Parathyroid adenoma (tissue), 2 donors: ENCODE results near the gene CCDC13.

Experiments
- H2AFZ ChIP-seq: fragments of 300-600 bp; sonication (generic); one replicate; pipeline ENCODE4 v1.7.0; 2017; ENCODE audit warnings: antibody characterized with exemption, mild to moderate bottlenecking
- H3K27ac ChIP-seq: fragments of 300-600 bp; sonication (generic); one replicate; pipeline ENCODE4 v1.7.0; 2017
- H3K27me3 ChIP-seq: fragments of 300-600 bp; sonication (generic); one replicate; pipeline ENCODE4 v1.7.0; 2017; ENCODE audit warnings: low read length; ENCODE audit not compliant: control insufficient read depth, insufficient read depth
- H3K36me3 ChIP-seq: fragments of 300-600 bp; sonication (generic); one replicate; pipeline ENCODE4 v1.7.0; 2017; ENCODE audit warnings: low read length; ENCODE audit not compliant: control insufficient read depth, insufficient read depth
- H3K4me1 ChIP-seq: fragments of 300-600 bp; sonication (generic); one replicate; pipeline ENCODE4 v1.7.0; 2017; ENCODE audit warnings: control low read depth
- H3K4me2 ChIP-seq: fragments of 300-600 bp; sonication (generic); one replicate; pipeline ENCODE4 v1.7.0; 2017; ENCODE audit warnings: low read length
- H3K4me3 ChIP-seq: fragments of 300-600 bp; sonication (generic); one replicate; pipeline ENCODE4 v1.7.0; 2017; ENCODE audit warnings: low read depth, low read length
- H3K79me2 ChIP-seq: fragments of 300-600 bp; sonication (generic); one replicate; pipeline ENCODE4 v1.7.0; 2017; ENCODE audit warnings: control low read depth
- H3K9ac ChIP-seq: fragments of 300-600 bp; sonication (generic); one replicate; pipeline ENCODE4 v1.7.0; 2017; ENCODE audit warnings: mild to moderate bottlenecking
- H3K9me3 ChIP-seq: fragments of 300-600 bp; sonication (generic); one replicate; pipeline ENCODE4 v1.7.0; 2017; ENCODE audit warnings: low read length; ENCODE audit not compliant: control insufficient read depth
- TF ChIP-seq, protein P1 (sequence below): fragments of 300-600 bp; sonication (generic); IDR thresholded peaks from one replicate; pipeline ENCODE4 v1.7.0; 2017; ENCODE audit warnings: antibody characterized with exemption, mild to moderate bottlenecking
- donor health status: primary hyperparathyroidism.

CCDC13 gene

DNA sequence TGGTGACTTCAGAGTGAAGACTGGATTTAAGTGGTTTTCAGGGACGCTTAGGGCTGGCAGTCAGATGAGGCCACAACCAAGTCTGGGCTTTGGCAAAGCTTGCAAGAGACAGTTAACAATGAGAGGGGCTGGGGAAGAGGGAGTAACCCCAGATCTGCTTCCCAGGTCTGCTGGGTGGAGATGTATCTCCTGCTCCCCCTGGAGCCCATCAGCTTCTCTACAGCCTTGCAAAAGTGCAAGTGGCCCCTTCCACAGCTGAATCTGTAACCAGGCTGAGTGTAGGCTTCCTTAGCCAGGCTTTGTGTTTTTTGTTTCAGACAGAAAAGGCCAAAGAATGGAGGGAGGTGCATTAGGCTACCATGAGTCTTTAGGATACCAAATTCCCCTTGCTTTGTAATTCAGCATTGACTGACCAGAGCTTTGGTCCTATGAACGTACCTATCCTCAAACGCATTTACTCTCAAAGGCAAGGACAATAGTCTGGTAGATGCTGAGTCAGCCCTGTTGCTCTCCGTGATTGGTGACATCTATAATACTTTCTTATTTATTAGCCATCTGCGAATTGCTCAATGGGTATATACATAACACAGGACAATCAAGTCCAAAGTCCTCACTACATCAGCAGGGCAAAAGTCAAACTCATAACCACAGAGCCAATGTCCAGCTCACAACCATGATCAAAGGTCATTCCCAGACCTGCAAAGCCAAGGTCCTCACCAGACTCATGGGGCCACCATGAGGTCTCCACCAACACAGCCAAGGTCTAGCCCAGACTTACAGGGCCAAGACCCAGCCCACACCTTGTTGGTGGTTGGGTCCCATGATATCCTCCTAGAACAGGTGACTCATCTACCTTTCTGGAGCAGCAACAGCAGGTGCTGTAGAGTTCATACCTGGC, 17.1 kb downstream of the CCDC13 start:
- Histone ChIP-seq H3K4me3 (no peak overlapping the region), H3K27me3 (no peaks in the 10 kb centered on the region), H3K9me3 (no peaks in the 10 kb centered on the region), H3K9ac (no peak overlapping the region), H3K36me3 (no peaks in the 10 kb centered on the region), H3K27ac (no peak overlapping the region), H3K79me2 (no peaks in the 10 kb centered on the region), H3K4me2 (no peak overlapping the region), H3K4me1 (no peaks in the 10 kb centered on the region), H2AFZ (no peak overlapping the region)
- TF ChIP-seq, protein P1, sequence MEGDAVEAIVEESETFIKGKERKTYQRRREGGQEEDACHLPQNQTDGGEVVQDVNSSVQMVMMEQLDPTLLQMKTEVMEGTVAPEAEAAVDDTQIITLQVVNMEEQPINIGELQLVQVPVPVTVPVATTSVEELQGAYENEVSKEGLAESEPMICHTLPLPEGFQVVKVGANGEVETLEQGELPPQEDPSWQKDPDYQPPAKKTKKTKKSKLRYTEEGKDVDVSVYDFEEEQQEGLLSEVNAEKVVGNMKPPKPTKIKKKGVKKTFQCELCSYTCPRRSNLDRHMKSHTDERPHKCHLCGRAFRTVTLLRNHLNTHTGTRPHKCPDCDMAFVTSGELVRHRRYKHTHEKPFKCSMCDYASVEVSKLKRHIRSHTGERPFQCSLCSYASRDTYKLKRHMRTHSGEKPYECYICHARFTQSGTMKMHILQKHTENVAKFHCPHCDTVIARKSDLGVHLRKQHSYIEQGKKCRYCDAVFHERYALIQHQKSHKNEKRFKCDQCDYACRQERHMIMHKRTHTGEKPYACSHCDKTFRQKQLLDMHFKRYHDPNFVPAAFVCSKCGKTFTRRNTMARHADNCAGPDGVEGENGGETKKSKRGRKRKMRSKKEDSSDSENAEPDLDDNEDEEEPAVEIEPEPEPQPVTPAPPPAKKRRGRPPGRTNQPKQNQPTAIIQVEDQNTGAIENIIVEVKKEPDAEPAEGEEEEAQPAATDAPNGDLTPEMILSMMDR: peak; percentile 41

DNA sequence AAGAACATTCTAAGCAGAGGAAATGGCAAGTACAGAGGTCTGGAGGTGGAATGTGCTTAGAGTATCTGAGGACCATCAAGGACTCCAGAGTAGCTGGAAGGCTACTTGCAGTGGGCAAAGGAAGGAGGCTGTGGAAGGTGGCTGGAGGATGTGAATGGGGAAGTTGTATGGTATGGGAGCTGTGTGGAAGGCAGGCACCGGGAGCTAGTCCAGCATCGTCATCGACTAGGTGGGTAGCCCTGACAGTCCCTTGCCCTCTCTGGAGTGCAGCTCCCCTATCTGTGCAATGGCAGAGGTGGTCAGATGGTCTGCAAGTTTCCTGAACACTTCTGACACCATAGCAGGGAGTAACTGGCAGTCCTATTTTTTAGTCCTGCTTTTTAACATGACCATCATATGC, 19.3 kb downstream of the CCDC13 start:
- Histone ChIP-seq H3K79me2 (no peaks in the 10 kb centered on the region), H3K27ac (no peak overlapping the region), H3K36me3 (no peaks in the 10 kb centered on the region), H3K4me2 (no peak overlapping the region), H3K9ac (no peak overlapping the region), H3K9me3 (no peaks in the 10 kb centered on the region), H3K27me3 (no peaks in the 10 kb centered on the region), H3K4me1 (no peaks in the 10 kb centered on the region), H2AFZ (no peak overlapping the region), H3K4me3 (no peak overlapping the region)
- TF ChIP-seq, protein P1: no peak

DNA sequence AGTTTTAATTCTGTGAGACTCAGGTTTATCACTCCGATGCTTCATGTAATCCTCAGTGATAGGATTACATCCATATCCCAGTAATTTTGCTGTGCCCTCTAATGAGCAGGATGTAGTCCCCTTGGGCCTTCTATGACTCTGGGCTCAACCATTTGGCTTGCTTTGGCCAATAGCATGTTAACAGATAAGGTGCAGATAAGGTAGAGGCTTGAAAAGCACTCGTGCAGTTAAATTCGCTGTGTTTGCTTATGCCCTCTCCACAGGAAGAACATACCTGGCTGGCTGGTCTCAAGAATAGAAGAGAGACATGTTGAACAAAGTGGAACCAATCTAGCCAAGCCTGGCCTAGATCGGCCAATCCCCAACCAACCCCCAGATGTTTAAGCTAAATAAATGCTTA, 20.1 kb downstream of the CCDC13 start:
- TF ChIP-seq, protein P1: no peak
- Histone ChIP-seq H3K36me3 (no peaks in the 10 kb centered on the region), H3K4me3 (no peak overlapping the region), H3K9ac (no peak overlapping the region), H3K27me3 (no peaks in the 10 kb centered on the region), H3K4me2 (no peak overlapping the region), H3K27ac (no peak overlapping the region), H3K79me2 (no peaks in the 10 kb centered on the region), H3K9me3 (no peaks in the 10 kb centered on the region), H3K4me1 (no peaks in the 10 kb centered on the region), H2AFZ (no peak overlapping the region)

DNA sequence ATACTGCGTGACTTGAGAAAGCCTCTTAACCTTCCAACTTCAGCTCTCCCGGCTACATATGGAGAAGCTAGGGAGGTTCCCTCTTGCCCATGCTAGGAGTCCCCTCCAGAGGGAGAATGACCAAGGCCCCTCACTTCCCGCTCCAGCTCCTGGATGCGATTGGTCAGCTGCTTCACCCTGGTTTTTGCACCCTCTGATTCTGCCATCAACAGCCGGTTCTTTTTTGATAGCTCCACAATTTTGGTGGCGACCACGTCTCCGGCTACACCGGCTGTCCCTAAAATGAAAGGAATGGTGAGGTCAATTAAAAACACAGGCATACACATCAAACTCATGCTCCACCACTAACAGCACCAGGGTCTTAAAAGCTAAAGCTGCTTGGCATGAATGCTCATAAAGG, 20.6 kb downstream of the CCDC13 start:
- no peak overlapping the region for H3K9ac ChIP-seq
- H3K4me3 ChIP-seq: no peak overlapping the region
- H3K4me2 ChIP-seq: no peak overlapping the region
- no peaks in the 10 kb centered on the region for H3K9me3 ChIP-seq
- no peak overlapping the region for H2AFZ ChIP-seq
- H3K27ac ChIP-seq: no peak overlapping the region
- H3K36me3 ChIP-seq: no peaks in the 10 kb centered on the region
- H3K4me1 ChIP-seq: no peaks in the 10 kb centered on the region
- H3K27me3 ChIP-seq: no peaks in the 10 kb centered on the region
- H3K79me2 ChIP-seq: no peaks in the 10 kb centered on the region
- TF ChIP-seq, protein P1: no peak

DNA sequence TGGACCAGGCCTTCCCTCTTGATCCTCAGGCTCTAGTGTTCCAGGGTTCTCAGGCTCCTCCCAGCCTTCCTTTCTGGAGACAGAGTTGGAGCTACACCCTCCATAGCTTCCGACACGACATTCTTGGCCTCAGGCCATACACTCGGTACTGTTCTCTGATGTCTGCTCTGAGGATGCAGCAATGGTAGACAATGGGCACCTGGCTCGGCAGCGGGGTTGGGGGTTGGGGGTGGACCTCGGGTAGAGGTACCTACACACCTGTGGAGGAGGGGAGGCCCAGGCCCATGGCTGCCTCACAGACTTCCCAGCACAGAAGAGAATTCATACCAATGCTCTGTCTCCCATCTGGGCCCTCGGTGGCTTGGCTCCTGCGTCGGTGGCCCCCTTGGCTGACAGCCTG, 21.4 kb downstream of the CCDC13 start:
- Histone ChIP-seq H3K4me2 (no peak overlapping the region), H3K9ac (no peak overlapping the region), H2AFZ (no peak overlapping the region), H3K4me3 (no peak overlapping the region), H3K27me3 (no peaks in the 10 kb centered on the region), H3K27ac (no peak overlapping the region), H3K36me3 (no peaks in the 10 kb centered on the region), H3K9me3 (no peaks in the 10 kb centered on the region), H3K4me1 (peaks cover 6% of the 10 kb centered on the region), H3K79me2 (no peaks in the 10 kb centered on the region)
- TF ChIP-seq, protein P1: no peak
